ENCODE results near the gene CWC15. TPM values are rescaled to one million over a fixed set of nuclear protein-coding genes. Genes with fewer than 3 reads are reported as not detected.

Gene CWC15
- polyA plus RNA-seq, 1 donor from 2014 or later, result 151 TPM

DNA sequence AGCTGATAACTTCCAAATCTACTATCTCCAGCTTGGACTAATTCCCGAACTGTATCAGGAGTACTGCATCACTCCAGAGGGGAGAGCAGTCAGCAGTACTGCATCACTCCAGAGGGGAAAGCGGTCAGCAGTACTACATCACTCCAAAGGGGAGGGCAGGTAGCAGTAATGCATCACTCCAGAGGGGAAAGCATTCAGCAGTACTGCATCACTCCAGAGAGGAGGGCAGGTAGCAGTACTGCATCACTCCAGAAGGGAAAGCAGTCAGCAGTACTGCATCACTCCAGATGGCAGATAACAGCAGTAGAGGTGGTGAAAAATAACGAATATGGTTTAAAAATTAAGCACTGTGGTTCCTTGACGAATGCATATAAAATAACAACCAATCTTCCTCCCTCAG, 8.4 kb downstream of the CWC15 start:
- Histone ChIP-seq H3K9me2 (ENCODE audit: insufficient read depth, low read length) (no peaks in the 10 kb centered on the region), H3K4me3 (ENCODE audit: low read length) (no peak overlapping the region), H4K20me1 (ENCODE audit: insufficient read depth) (no peaks in the 10 kb centered on the region), H3K79me2 (replicated peaks; ENCODE audit: insufficient read depth, low read length) (no peaks in the 10 kb centered on the region), H3K27ac (ENCODE audit: low read length) (no peak overlapping the region), H2AFZ (ENCODE audit: low read depth, low read length) (no peak overlapping the region), H3F3A (ENCODE audit: insufficient read depth, low read length, poor library complexity, severe bottlenecking) (no peaks in the 10 kb centered on the region), H3K36me3 (ENCODE audit: insufficient read depth, low read length) (peaks cover 6% of the 10 kb centered on the region), H3K9ac (ENCODE audit: low read length) (no peak overlapping the region), H3K27me3 (ENCODE audit: insufficient read depth, low read depth, low read length) (no peaks in the 10 kb centered on the region), H3K9me3 (ENCODE audit: low read length) (no peaks in the 10 kb centered on the region), H3K4me2 (ENCODE audit: low read length) (no peak overlapping the region)
- TF ChIP-seq EP300 (conservative IDR thresholded peaks at IDR 0.05; ENCODE audit: poor library complexity, severe bottlenecking), result no peak
- TF ChIP-seq EZH2 (IDR thresholded peaks at IDR 0.05; ENCODE audit: borderline replicate concordance, insufficient read depth, low read length, poor library complexity, severe bottlenecking), result no peak
- TF ChIP-seq TAF1 (IDR thresholded peaks at IDR 0.05; ENCODE audit: low read depth), result no peak
- TF ChIP-seq, protein P1, sequence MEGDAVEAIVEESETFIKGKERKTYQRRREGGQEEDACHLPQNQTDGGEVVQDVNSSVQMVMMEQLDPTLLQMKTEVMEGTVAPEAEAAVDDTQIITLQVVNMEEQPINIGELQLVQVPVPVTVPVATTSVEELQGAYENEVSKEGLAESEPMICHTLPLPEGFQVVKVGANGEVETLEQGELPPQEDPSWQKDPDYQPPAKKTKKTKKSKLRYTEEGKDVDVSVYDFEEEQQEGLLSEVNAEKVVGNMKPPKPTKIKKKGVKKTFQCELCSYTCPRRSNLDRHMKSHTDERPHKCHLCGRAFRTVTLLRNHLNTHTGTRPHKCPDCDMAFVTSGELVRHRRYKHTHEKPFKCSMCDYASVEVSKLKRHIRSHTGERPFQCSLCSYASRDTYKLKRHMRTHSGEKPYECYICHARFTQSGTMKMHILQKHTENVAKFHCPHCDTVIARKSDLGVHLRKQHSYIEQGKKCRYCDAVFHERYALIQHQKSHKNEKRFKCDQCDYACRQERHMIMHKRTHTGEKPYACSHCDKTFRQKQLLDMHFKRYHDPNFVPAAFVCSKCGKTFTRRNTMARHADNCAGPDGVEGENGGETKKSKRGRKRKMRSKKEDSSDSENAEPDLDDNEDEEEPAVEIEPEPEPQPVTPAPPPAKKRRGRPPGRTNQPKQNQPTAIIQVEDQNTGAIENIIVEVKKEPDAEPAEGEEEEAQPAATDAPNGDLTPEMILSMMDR (IDR thresholded peaks at IDR 0.05; ENCODE audit: poor library complexity, severe bottlenecking), result no peak
- no peak for TF ChIP-seq MXI1 (conservative IDR thresholded peaks at IDR 0.05; ENCODE audit: poor library complexity, severe bottlenecking)
- TF ChIP-seq SMC3 (conservative IDR thresholded peaks at IDR 0.05; ENCODE audit: poor library complexity), result no peak
- TF ChIP-seq, protein P2, sequence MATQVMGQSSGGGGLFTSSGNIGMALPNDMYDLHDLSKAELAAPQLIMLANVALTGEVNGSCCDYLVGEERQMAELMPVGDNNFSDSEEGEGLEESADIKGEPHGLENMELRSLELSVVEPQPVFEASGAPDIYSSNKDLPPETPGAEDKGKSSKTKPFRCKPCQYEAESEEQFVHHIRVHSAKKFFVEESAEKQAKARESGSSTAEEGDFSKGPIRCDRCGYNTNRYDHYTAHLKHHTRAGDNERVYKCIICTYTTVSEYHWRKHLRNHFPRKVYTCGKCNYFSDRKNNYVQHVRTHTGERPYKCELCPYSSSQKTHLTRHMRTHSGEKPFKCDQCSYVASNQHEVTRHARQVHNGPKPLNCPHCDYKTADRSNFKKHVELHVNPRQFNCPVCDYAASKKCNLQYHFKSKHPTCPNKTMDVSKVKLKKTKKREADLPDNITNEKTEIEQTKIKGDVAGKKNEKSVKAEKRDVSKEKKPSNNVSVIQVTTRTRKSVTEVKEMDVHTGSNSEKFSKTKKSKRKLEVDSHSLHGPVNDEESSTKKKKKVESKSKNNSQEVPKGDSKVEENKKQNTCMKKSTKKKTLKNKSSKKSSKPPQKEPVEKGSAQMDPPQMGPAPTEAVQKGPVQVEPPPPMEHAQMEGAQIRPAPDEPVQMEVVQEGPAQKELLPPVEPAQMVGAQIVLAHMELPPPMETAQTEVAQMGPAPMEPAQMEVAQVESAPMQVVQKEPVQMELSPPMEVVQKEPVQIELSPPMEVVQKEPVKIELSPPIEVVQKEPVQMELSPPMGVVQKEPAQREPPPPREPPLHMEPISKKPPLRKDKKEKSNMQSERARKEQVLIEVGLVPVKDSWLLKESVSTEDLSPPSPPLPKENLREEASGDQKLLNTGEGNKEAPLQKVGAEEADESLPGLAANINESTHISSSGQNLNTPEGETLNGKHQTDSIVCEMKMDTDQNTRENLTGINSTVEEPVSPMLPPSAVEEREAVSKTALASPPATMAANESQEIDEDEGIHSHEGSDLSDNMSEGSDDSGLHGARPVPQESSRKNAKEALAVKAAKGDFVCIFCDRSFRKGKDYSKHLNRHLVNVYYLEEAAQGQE (IDR thresholded peaks at IDR 0.05; ENCODE audit: borderline replicate concordance), result no peak
- TF ChIP-seq POLR2AphosphoS5 (IDR thresholded peaks at IDR 0.05), result no peak
- no peak for TF ChIP-seq RAD21 (conservative IDR thresholded peaks at IDR 0.05)

DNA sequence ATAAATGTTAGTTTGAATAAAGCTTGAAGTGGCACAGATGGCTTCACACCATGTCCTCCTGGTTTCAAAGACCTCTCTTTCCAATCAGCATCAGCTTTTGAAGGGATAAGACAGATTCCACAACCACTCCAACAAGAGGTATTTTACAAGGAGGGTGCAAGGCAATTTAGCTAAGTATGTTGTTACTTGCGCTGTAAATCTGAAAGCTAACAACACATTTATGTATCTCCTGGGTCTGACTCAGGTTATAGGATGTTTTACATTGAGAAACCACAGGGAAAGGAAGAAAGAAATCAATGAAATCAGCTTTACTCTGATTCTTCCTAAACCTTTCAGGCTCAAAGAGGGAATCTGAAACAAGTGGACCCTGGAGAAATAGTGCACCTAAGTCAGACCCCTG, 12.1 kb downstream of the CWC15 start:
- Histone ChIP-seq H3K9me2 (ENCODE audit: insufficient read depth, low read length) (no peaks in the 10 kb centered on the region), H3K27ac (ENCODE audit: low read length) (no peak overlapping the region), H3F3A (ENCODE audit: insufficient read depth, low read length, poor library complexity, severe bottlenecking) (no peaks in the 10 kb centered on the region), H3K4me2 (ENCODE audit: low read length) (no peak overlapping the region), H3K79me2 (replicated peaks; ENCODE audit: insufficient read depth, low read length) (no peaks in the 10 kb centered on the region), H3K4me3 (ENCODE audit: low read length) (no peak overlapping the region), H3K27me3 (ENCODE audit: insufficient read depth, low read depth, low read length) (no peaks in the 10 kb centered on the region), H3K36me3 (ENCODE audit: insufficient read depth, low read length) (peaks cover 6% of the 10 kb centered on the region), H2AFZ (ENCODE audit: low read depth, low read length) (no peak overlapping the region), H4K20me1 (ENCODE audit: insufficient read depth) (no peaks in the 10 kb centered on the region), H3K9ac (ENCODE audit: low read length) (no peak overlapping the region), H3K9me3 (ENCODE audit: low read length) (no peaks in the 10 kb centered on the region)
- TF ChIP-seq POLR2AphosphoS5 (IDR thresholded peaks at IDR 0.05) (no peak), EP300 (conservative IDR thresholded peaks at IDR 0.05; ENCODE audit: poor library complexity, severe bottlenecking) (no peak), RAD21 (conservative IDR thresholded peaks at IDR 0.05) (no peak), EZH2 (IDR thresholded peaks at IDR 0.05; ENCODE audit: borderline replicate concordance, insufficient read depth, low read length, poor library complexity, severe bottlenecking) (no peak), TAF1 (IDR thresholded peaks at IDR 0.05; ENCODE audit: low read depth) (no peak), MXI1 (conservative IDR thresholded peaks at IDR 0.05; ENCODE audit: poor library complexity, severe bottlenecking) (no peak), SMC3 (conservative IDR thresholded peaks at IDR 0.05; ENCODE audit: poor library complexity) (no peak)
- TF ChIP-seq, protein P2 (IDR thresholded peaks at IDR 0.05; ENCODE audit: borderline replicate concordance), result no peak
- TF ChIP-seq, protein P1 (IDR thresholded peaks at IDR 0.05; ENCODE audit: poor library complexity, severe bottlenecking), result no peak

All from neural cell (in vitro differentiated cells).